AG09319 (cell line): Measurements from ENCODE around the gene SLC41A3.

Source experiments
- DNase-seq: peaks from one replicate; pipeline ENCODE4 v3.0.0-alpha.2; 2010; ENCODE audit warnings: low read depth; ENCODE audit errors: extremely low read depth
- TF ChIP-seq, protein P1 (sequence below): IDR thresholded peaks from 2 replicates; pipeline ENCODE4 v1.5.1; 2011; ENCODE audit warnings: low read depth, mild to moderate bottlenecking, inconsistent platforms, low read length, moderate library complexity

Gene SLC41A3

DNA sequence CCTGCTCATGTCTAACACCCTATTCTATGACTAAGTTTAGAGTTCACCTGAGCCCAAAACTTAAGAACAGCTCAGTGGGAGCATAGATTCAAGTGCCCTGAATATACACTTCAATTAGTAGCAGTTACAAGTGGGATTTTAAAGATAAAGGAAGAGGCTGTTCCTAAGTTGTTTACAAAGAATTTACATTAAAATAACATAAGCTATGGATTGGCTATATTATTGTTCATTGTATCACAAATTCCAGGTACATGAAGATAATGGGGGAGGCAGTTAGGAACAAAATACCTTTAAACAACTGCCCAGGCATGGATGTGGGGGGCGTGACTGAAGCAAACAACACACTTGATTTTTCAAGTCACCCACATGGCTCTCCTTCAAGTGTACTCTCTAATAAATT is 62.2 kb downstream of the SLC41A3 start:
- DNase-seq, result no peak
- TF ChIP-seq, protein P1, sequence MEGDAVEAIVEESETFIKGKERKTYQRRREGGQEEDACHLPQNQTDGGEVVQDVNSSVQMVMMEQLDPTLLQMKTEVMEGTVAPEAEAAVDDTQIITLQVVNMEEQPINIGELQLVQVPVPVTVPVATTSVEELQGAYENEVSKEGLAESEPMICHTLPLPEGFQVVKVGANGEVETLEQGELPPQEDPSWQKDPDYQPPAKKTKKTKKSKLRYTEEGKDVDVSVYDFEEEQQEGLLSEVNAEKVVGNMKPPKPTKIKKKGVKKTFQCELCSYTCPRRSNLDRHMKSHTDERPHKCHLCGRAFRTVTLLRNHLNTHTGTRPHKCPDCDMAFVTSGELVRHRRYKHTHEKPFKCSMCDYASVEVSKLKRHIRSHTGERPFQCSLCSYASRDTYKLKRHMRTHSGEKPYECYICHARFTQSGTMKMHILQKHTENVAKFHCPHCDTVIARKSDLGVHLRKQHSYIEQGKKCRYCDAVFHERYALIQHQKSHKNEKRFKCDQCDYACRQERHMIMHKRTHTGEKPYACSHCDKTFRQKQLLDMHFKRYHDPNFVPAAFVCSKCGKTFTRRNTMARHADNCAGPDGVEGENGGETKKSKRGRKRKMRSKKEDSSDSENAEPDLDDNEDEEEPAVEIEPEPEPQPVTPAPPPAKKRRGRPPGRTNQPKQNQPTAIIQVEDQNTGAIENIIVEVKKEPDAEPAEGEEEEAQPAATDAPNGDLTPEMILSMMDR, result no peak

DNA sequence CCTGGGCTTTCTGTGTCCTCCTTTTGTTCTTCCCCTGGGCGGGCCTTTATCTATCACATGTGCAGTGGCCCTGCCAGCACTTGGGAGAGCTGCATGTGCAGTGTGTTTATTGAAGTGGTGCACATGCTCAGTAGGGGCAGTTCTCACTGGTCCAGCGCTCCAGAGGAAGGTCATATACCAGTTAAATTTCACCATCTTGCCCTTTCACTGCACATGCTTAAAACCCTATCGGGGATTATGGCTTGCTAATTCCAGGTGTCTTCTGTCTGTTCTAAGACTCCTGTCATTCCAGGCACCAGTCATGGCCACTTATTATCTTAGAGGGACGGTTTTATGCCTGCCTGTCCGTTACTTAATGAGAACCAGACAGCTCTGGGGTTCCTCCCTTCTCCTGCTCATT is 62.7 kb downstream of the SLC41A3 start:
- TF ChIP-seq, protein P1, result no peak
- no peak for DNase-seq

- TF ChIP-seq, protein P1, result no peak
- no peak for DNase-seq
These were observed 64.2 kb downstream of the SLC41A3 start for GRCh38 chr3:126019683-126020082.

DNA sequence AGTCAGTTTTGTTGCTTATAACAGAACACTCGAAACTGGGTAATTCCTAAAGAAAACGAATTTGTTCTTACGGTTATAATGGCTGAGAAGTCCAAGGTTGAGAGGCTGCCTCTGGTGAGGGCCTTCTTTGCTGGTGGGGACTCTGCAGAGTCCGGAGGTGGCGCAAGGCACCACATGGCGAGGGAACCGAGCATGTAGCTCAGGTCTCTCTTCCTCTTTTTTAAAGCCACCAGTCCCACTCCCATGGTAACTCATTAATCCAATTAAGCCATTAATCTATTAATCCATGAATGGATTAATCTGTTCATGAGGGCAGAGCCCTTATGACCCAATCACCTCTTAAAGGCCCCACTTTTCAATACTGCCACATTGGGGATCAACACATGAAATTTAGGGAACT is 64.9 kb downstream of the SLC41A3 start:
- DNase-seq, result no peak

DNA sequence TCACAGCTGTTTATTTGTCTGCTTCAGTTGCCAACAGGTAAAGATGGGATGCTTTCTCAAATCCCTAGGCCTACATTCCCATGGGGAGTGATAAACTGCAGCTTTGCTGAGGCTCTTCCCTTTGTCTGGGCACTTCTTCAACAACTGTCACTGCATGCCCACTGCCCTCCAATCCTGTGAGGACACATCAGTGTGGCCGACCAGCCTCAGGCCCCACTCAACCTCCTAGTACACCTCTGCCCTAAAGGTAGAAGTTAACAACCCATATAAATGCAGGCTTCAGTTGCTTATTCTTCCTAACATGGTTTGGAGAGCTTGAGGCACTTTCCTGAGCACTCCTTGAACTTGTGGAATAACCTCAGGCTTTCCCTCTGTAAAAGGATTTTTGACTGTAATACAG is 65.4 kb downstream of the SLC41A3 start:
- no peak for DNase-seq
- TF ChIP-seq, protein P1, result no peak

More for the DNA sequence above, 64.9 kb downstream of the SLC41A3 start:
- TF ChIP-seq, protein P1, result no peak

- TF ChIP-seq, protein P1, result no peak
- no peak for DNase-seq
These were observed 66.6 kb downstream of the SLC41A3 start for GRCh38 chr3:126017362-126017761.

DNA sequence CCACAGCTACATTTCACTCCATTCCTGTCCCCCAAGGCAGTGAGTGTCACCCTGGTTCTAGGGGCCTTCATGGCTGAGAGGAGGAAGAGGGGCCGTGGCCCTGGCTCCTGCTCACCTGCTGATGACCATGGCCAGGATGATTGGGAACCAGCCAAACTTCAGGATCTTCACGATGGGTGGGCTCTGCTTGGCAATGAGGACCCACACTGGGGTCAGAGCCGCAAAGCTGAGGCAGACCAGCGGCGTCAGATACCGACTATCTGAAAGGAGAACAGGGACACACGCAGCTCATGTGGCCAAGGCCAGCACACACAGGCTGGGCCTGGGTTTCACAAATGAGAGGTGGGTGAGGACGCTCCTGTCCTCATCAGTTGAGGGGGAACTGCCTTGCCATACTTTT is 67.3 kb downstream of the SLC41A3 start:
- DNase-seq, result no peak
- TF ChIP-seq, protein P1, result no peak
